Sigmoid colon (tissue), 7 donors: ENCODE data around the gene LRRC47. TPM values are rescaled to one million over a fixed set of nuclear protein-coding genes. Genes with fewer than 3 reads are reported as not detected.

Experiments used
- DNase-seq: peaks from one replicate; pipeline ENCODE4 v3.0.0-alpha.2; 2019
- H3K27ac ChIP-seq, 4 donors: fragments of 200-600 bp; sonication (generic); one replicate each; pipeline ENCODE4 v1.5.1; 2016 to 2019; ENCODE audit warnings: mild to moderate bottlenecking in 1 of 4
- H3K27me3 ChIP-seq, 3 donors: fragments of 200-600 bp; sonication (generic); one replicate each; pipeline ENCODE4 v1.5.1; 2019; ENCODE audit warnings: mild to moderate bottlenecking in 1 of 3
- H3K36me3 ChIP-seq, 4 donors: fragments of 200-600 bp; sonication (generic); one replicate each; pipeline ENCODE4 v1.5.1; 2016 to 2019
- H3K4me1 ChIP-seq, 4 donors: fragments of 200-600 bp; sonication (generic); one replicate each; pipeline ENCODE4 v1.5.1; 2017 to 2019
- H3K4me3 ChIP-seq, 4 donors: fragments of 200-600 bp; sonication (generic); one replicate each; pipeline ENCODE4 v1.5.1; 2017 to 2019; ENCODE audit warnings: mild to moderate bottlenecking in 2 of 4, moderate library complexity in 1 of 4
- H3K9me3 ChIP-seq, 4 donors: fragments of 200-600 bp in 3 of 4; sonication (generic) in 3 of 4; one replicate each; pipeline versions ENCODE4 v1.5.1 to v1.6.1; 2013 to 2019
- CTCF ChIP-seq, 4 experiments: fragments of 450-650 bp in 3 of 4; fragments of 200-600 bp in 1 of 4; IDR thresholded peaks; one replicate each; pipeline ENCODE4 v1.5.1; 2016 to 2019; ENCODE audit warnings: antibody characterized with exemption in 4 of 4, mild to moderate bottlenecking in 3 of 4, moderate library complexity in 2 of 4
- EP300 ChIP-seq, 4 donors: sonication (generic); formaldehyde crosslinking; IDR thresholded peaks; one replicate each; pipeline ENCODE4 v1.6.1; 2017; ENCODE audit warnings: antibody characterized with exemption in 4 of 4
- POLR2A ChIP-seq, 2 donors: fragments of 450-650 bp; IDR thresholded peaks; one replicate each; pipeline ENCODE4 v1.6.1; 2016; ENCODE audit warnings: antibody characterized with exemption in 2 of 2, mild to moderate bottlenecking in 2 of 2, moderate library complexity in 2 of 2
- POLR2AphosphoS5 ChIP-seq, 4 donors: sonication (generic); formaldehyde crosslinking; IDR thresholded peaks; one replicate each; pipeline ENCODE4 v1.6.1; 2017; ENCODE audit warnings: antibody characterized with exemption in 4 of 4
- WGBS, 2 donors: extraction: QIAGEN DNeasy Blood & Tissue Kit; methylation state at CpG; one replicate each; pipeline ENCODE4 v1.1.7; 2013; 5-methylcytosine and 5-hydroxymethylcytosine counted together
- intact Hi-C: fragments of 100-400 bp; cut with DNase I; formaldehyde crosslinking; loops from one replicate; pipeline ENCODE4 v1.15.1; 2023
- polyA plus RNA-seq, 3 donors: library from polyadenylated mRNA; stranded (reverse); fragments of 200-250 nt; gene quantifications; one replicate each; pipeline ENCODE4 v1.2.3, GENCODE V29; 2013
- total RNA-seq, 4 donors: library from RNA; depleted of rRNA; stranded (reverse); fragments of >200 nt; gene quantifications; one replicate each; pipeline ENCODE4 v1.1.0, GENCODE V29; 2016
- donor health status: healthy with polysubstance abuse.
- donor health status: Bipolar disorder and iron deficiency.
- donor health status: healthy.

The LRRC47 gene
- total and polyA plus RNA-seq, 7 donors = 11.4 to 36.4 (median 26.7) TPM

- TF ChIP-seq EP300 (IDR thresholded peaks at IDR 0.05) = no peak
- TF ChIP-seq POLR2AphosphoS5 (IDR thresholded peaks at IDR 0.05) = no peak
- TF ChIP-seq CTCF (IDR thresholded peaks at IDR 0.05) = no peak
- no peak for TF ChIP-seq POLR2A (IDR thresholded peaks at IDR 0.05)
- no peaks in the 10 kb centered on the region for H3K9me3 ChIP-seq
- intact Hi-C loops = no loop called here
- WGBS, 2 donors = 82 to 85% methylated on average over 31 of the region's 31 CpGs
- H3K4me1 ChIP-seq = no peaks in the 10 kb centered on the region
- no peak overlapping the region for H3K4me3 ChIP-seq
- H3K36me3 ChIP-seq = no peaks in the 10 kb centered on the region
- no peak for DNase-seq
- H3K27ac ChIP-seq = no peak overlapping the region
- peaks cover 0 to 35% (median 8%) of the 10 kb centered on the region in 3 donors for H3K27me3 ChIP-seq
These were observed 32.8 kb downstream of the LRRC47 start for GRCh38 chr1:3763351-3764125.

- H3K27me3 ChIP-seq = peaks cover 0 to 35% (median 8%) of the 10 kb centered on the region in 3 donors
- H3K27ac ChIP-seq = no peak overlapping the region
- DNase-seq = no peak
- no peaks in the 10 kb centered on the region for H3K4me1 ChIP-seq
- H3K4me3 ChIP-seq = no peak overlapping the region
- 80 to 81% methylated on average over 12 of the region's 12 CpGs for WGBS, 2 donors
- no peaks in the 10 kb centered on the region for H3K9me3 ChIP-seq
- H3K36me3 ChIP-seq = no peaks in the 10 kb centered on the region
- intact Hi-C loops = no loop called here
- TF ChIP-seq EP300 (IDR thresholded peaks at IDR 0.05) (no peak), POLR2AphosphoS5 (IDR thresholded peaks at IDR 0.05) (no peak), POLR2A (IDR thresholded peaks at IDR 0.05) (no peak), CTCF (IDR thresholded peaks at IDR 0.05) (no peak)
These were observed 33.4 kb downstream of the LRRC47 start for GRCh38 chr1:3762873-3763228.

GRCh38 chr1:3762151-3762872 is 34.0 kb downstream of the LRRC47 start:
- intact Hi-C loops = no loop called here
- TF ChIP-seq POLR2A (IDR thresholded peaks at IDR 0.05) (no peak), POLR2AphosphoS5 (IDR thresholded peaks at IDR 0.05) (no peak), EP300 (IDR thresholded peaks at IDR 0.05) (no peak), CTCF (IDR thresholded peaks at IDR 0.05) (no peak)
- Histone ChIP-seq H3K36me3 (no peaks in the 10 kb centered on the region), H3K27ac (no peak overlapping the region), H3K4me3 (no peak overlapping the region), H3K27me3 (peaks cover 0 to 35% (median 8%) of the 10 kb centered on the region in 3 donors), H3K4me1 (no peaks in the 10 kb centered on the region), H3K9me3 (no peaks in the 10 kb centered on the region)
- DNase-seq = no peak
- WGBS, 2 donors = 75 to 81% methylated on average over 15 of the region's 15 CpGs

- 83 to 88% methylated on average over 17 of the region's 17 CpGs for WGBS, 2 donors
- Histone ChIP-seq H3K27ac (no peak overlapping the region), H3K27me3 (peaks cover 0 to 37% (median 8%) of the 10 kb centered on the region in 3 donors), H3K4me1 (no peaks in the 10 kb centered on the region), H3K4me3 (no peak overlapping the region), H3K9me3 (no peaks in the 10 kb centered on the region), H3K36me3 (no peaks in the 10 kb centered on the region)
- no peak for DNase-seq
- intact Hi-C loops = no loop called here
- no peak for TF ChIP-seq POLR2A (IDR thresholded peaks at IDR 0.05)
- no peak for TF ChIP-seq CTCF (IDR thresholded peaks at IDR 0.05)
- no peak for TF ChIP-seq POLR2AphosphoS5 (IDR thresholded peaks at IDR 0.05)
- no peak for TF ChIP-seq EP300 (IDR thresholded peaks at IDR 0.05)
These were observed 34.8 kb downstream of the LRRC47 start for GRCh38 chr1:3761296-3762010.
